PC-3 (cell line): ENCODE measurements around the gene C3.

ENCODE experiments used
- EZH2 ChIP-seq: fragments of 300-600 bp; sonication (generic); IDR thresholded peaks from one replicate; pipeline ENCODE4 v1.6.1; 2017; ENCODE audit warnings: antibody characterized with exemption, mild to moderate bottlenecking, low read length; ENCODE audit not compliant: unreplicated experiment
- TF ChIP-seq, protein P1 (sequence below): fragments of 300-600 bp; sonication (generic); conservative IDR thresholded peaks from 2 replicates; pipeline ENCODE4 v1.5.1; 2017; ENCODE audit warnings: antibody characterized with exemption, low read depth, mild to moderate bottlenecking, low read length

DNA sequence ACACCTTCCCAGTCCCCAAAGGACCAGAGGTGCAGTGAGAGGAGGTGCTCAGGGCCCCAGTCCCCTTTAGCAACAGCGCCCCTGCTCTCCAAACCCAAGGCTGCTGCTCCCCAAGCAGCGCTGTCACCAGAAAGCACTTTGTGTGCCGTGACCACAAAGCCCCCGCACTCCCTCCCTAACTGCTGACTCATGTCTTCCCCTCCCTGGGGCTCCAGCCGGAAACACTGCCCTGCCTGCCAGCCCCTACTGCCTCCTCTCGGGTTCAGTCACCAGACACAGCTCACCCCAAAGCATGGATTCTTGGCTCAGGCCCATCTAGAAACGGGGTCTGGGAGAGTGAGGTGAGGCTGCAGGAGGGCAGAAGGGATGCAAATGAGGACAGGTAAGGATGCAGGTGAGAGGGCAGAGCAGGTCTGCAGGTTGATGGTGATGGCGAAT lies 45.6 kb downstream of the C3 start:
- TF ChIP-seq, protein P1, sequence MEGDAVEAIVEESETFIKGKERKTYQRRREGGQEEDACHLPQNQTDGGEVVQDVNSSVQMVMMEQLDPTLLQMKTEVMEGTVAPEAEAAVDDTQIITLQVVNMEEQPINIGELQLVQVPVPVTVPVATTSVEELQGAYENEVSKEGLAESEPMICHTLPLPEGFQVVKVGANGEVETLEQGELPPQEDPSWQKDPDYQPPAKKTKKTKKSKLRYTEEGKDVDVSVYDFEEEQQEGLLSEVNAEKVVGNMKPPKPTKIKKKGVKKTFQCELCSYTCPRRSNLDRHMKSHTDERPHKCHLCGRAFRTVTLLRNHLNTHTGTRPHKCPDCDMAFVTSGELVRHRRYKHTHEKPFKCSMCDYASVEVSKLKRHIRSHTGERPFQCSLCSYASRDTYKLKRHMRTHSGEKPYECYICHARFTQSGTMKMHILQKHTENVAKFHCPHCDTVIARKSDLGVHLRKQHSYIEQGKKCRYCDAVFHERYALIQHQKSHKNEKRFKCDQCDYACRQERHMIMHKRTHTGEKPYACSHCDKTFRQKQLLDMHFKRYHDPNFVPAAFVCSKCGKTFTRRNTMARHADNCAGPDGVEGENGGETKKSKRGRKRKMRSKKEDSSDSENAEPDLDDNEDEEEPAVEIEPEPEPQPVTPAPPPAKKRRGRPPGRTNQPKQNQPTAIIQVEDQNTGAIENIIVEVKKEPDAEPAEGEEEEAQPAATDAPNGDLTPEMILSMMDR, result peak; percentile 41; the same call in 1 of the 2 replicates
- TF ChIP-seq EZH2, result no peak
